ENCODE measurements around the gene KCTD8.

DNA sequence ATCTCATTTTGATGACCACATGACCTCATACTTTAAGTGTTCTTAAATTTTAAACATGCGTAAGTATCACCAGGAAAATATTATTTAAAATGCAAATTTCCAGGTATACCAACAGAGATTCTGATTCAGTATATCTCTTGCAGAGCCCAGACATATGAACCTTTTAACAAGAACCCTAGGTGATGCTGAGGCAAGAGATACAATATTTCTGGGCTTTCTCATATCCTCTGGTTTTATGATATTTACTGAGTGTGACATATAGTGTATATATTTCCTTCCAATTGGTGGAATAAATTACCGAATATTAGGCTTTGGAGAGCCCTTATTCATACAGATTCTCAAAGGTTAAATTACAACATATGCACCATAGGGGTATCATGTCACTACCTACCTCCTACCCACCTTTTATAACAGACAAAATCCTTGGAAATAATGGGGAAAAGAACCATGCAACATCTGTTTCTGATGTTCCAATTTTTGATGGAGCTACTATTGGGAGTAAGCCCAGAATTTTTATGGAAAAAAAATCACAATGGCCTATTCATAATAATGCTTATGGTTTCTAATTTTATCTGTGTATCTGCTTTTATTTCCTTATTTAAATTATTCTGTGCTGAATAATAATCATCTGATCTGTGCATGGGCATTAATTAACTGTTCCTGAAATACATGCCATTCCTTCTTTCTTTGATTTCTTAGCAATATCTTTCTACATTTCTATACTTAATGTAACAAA lies 27.1 kb downstream of the KCTD8 start:
- TF ChIP-seq ZNF214 (tag by site-specific recombination; IDR thresholded peaks at IDR 0.05; ENCODE audit: borderline replicate concordance) (no peak), SP2 (tag by site-specific recombination; IDR thresholded peaks at IDR 0.05) (no peak)
- TF ChIP-seq, protein P1, sequence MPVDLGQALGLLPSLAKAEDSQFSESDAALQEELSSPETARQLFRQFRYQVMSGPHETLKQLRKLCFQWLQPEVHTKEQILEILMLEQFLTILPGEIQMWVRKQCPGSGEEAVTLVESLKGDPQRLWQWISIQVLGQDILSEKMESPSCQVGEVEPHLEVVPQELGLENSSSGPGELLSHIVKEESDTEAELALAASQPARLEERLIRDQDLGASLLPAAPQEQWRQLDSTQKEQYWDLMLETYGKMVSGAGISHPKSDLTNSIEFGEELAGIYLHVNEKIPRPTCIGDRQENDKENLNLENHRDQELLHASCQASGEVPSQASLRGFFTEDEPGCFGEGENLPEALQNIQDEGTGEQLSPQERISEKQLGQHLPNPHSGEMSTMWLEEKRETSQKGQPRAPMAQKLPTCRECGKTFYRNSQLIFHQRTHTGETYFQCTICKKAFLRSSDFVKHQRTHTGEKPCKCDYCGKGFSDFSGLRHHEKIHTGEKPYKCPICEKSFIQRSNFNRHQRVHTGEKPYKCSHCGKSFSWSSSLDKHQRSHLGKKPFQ (tag by site-specific recombination; IDR thresholded peaks at IDR 0.05): no peak

All from HEK293 (cell line).